CD4-positive, CD25-positive, alpha-beta regulatory T cell (primary cell): ENCODE measurements around the gene KDM4B. TPM values are rescaled to one million over a fixed set of nuclear protein-coding genes. Genes with fewer than 3 reads are reported as not detected.

Source experiments
- ATAC-seq, 2 donors: fragments of 150-1000 bp; cut with Tn5 transposase; one replicate each; pipeline ENCODE4 v1.10.0; 2021; ENCODE audit warnings: low read depth in 2 of 2, moderate number of reproducible peaks in 2 of 2, moderate library complexity in 1 of 2
- DNase-seq, 3 donors: peaks; one replicate each; pipeline versions ENCODE4 v3.0.0 to v3.0.0-alpha.2; 2012 to 2022; ENCODE audit warnings: mixed read lengths in 1 of 3
- H3K27ac ChIP-seq: one replicate; pipeline ENCODE4 v1.7.0; 2013; ENCODE audit warnings: mild to moderate bottlenecking, low read length; ENCODE audit not compliant: insufficient read depth, poor library complexity, severe bottlenecking
- H3K27me3 ChIP-seq: one replicate; pipeline ENCODE4 v1.7.0; 2013; ENCODE audit warnings: low read length; ENCODE audit not compliant: control insufficient read depth, insufficient read depth
- H3K36me3 ChIP-seq: one replicate; pipeline ENCODE4 v1.7.0; 2013; ENCODE audit warnings: mild to moderate bottlenecking, low read length, moderate library complexity; ENCODE audit not compliant: control insufficient read depth, insufficient read depth
- H3K4me1 ChIP-seq: 2 replicates; pipeline ENCODE4 v1.7.0; 2013; ENCODE audit warnings: mild to moderate bottlenecking, low read length; ENCODE audit not compliant: insufficient read depth, control insufficient read depth, poor library complexity, severe bottlenecking
- H3K4me3 ChIP-seq: one replicate; pipeline ENCODE4 v1.7.0; 2013; ENCODE audit warnings: low read depth, mild to moderate bottlenecking, low read length, moderate library complexity
- H3K9me3 ChIP-seq, 2 experiments: 1 replicate in 1 of 2; 2 replicates in 1 of 2; pipeline ENCODE4 v1.7.0; 2013; ENCODE audit warnings: low read length in 2 of 2, mild to moderate bottlenecking in 1 of 2, moderate library complexity in 1 of 2; ENCODE audit not compliant: control insufficient read depth in 2 of 2
- H3K27ac Mint-ChIP-seq, 3 donors: one replicate each; pipeline ENCODE4 v1.8.0; 2020 to 2022; ENCODE audit warnings: mild to moderate bottlenecking in 3 of 3, mixed read lengths in 3 of 3, moderate library complexity in 2 of 3
- H3K27me3 Mint-ChIP-seq: one replicate; pipeline ENCODE4 v1.8.0; 2022; ENCODE audit warnings: mild to moderate bottlenecking, mixed read lengths
- H3K36me3 Mint-ChIP-seq: one replicate; pipeline ENCODE4 v1.8.0; 2020; ENCODE audit warnings: mixed read lengths
- H3K4me1 Mint-ChIP-seq, 4 donors: one replicate each; pipeline ENCODE4 v1.8.0; 2020 to 2022; ENCODE audit warnings: mixed read lengths in 4 of 4, mild to moderate bottlenecking in 1 of 4
- H3K4me3 Mint-ChIP-seq, 4 donors: one replicate each; pipeline ENCODE4 v1.8.0; 2020 to 2022; ENCODE audit warnings: mild to moderate bottlenecking in 4 of 4, mixed read lengths in 4 of 4, moderate library complexity in 3 of 4
- H3K9me3 Mint-ChIP-seq, 7 donors: one replicate each; pipeline ENCODE4 v1.8.0; 2020 to 2022; ENCODE audit warnings: mixed read lengths in 7 of 7, mild to moderate bottlenecking in 3 of 7, moderate library complexity in 2 of 7
- polyA plus RNA-seq, 4 donors: library from polyadenylated mRNA; unstranded; fragments of 300-500 nt; fragmentation: Illumina TruSeq; gene quantifications; one replicate each; pipeline ENCODE4 v1.2.3, GENCODE V29; 2021
- total RNA-seq: library from RNA; stranded (reverse); gene quantifications from one replicate; pipeline ENCODE4 v1.2.3, GENCODE V29; 2022

The KDM4B gene
- total and polyA plus RNA-seq, 5 donors from 2014 or later = 6.3 to 70.0 (median 8.6) TPM

- H3K4me3 Mint-ChIP-seq = peak overlapping the region in 1 of 4 donors; percentile 71
- DNase-seq (no peak), ATAC-seq (peak in 1 of 2 donors; percentile 34)
- H3K27ac Mint-ChIP-seq = no peak overlapping the region
- no peak overlapping the region for H3K27ac ChIP-seq
- peaks cover 0 to 2% (median 0%) of the 10 kb centered on the region in 4 donors for H3K4me1 Mint-ChIP-seq
- H3K36me3 ChIP-seq = peaks cover 14% of the 10 kb centered on the region
- H3K27me3 ChIP-seq = no peaks in the 10 kb centered on the region
- peaks cover 5 to 12% of the 10 kb centered on the region in 2 experiments for H3K9me3 ChIP-seq
- H3K9me3 Mint-ChIP-seq = peaks cover 0 to 8% (median 0%) of the 10 kb centered on the region in 7 donors
- H3K4me1 ChIP-seq = no peaks in the 10 kb centered on the region
- H3K36me3 Mint-ChIP-seq = peaks cover 23% of the 10 kb centered on the region
- H3K27me3 Mint-ChIP-seq = no peaks in the 10 kb centered on the region
- H3K4me3 ChIP-seq = no peak overlapping the region
These were observed 88.9 kb downstream of the KDM4B start for GRCh38 chr19:5057860-5058259.

- no peak overlapping the region for H3K27ac ChIP-seq
- no peaks in the 10 kb centered on the region for H3K4me1 ChIP-seq
- H3K4me3 ChIP-seq = no peak overlapping the region
- Mint-ChIP-seq H3K36me3 (peaks cover 28% of the 10 kb centered on the region), H3K27ac (no peak overlapping the region), H3K4me1 (no peaks in the 10 kb centered on the region), H3K9me3 (peaks cover 0 to 8% (median 0%) of the 10 kb centered on the region in 7 donors), H3K4me3 (peak overlapping the region in 1 of 4 donors; percentile 5), H3K27me3 (no peaks in the 10 kb centered on the region)
- peaks cover 18% of the 10 kb centered on the region for H3K36me3 ChIP-seq
- H3K27me3 ChIP-seq = no peaks in the 10 kb centered on the region
- H3K9me3 ChIP-seq = peaks cover 7 to 18% of the 10 kb centered on the region in 2 experiments
- no peak for DNase-seq
- no peak for ATAC-seq
These were observed 89.8 kb downstream of the KDM4B start for GRCh38 chr19:5058521-5059212.

- Mint-ChIP-seq H3K4me3 (peak overlapping the region in 1 of 4 donors; percentile 5), H3K4me1 (no peaks in the 10 kb centered on the region), H3K27me3 (no peaks in the 10 kb centered on the region), H3K9me3 (peaks cover 0 to 8% (median 0%) of the 10 kb centered on the region in 7 donors), H3K36me3 (peaks cover 31% of the 10 kb centered on the region), H3K27ac (no peak overlapping the region)
- Histone ChIP-seq H3K27ac (no peak overlapping the region), H3K4me1 (no peaks in the 10 kb centered on the region), H3K27me3 (no peaks in the 10 kb centered on the region), H3K9me3 (peaks cover 7 to 18% of the 10 kb centered on the region in 2 experiments), H3K4me3 (no peak overlapping the region), H3K36me3 (peaks cover 18% of the 10 kb centered on the region)
- DNase-seq (no peak), ATAC-seq (no peak)
These were observed 90.3 kb downstream of the KDM4B start for GRCh38 chr19:5059213-5059574.

- peaks cover 16% of the 10 kb centered on the region for H3K36me3 ChIP-seq
- no peak overlapping the region for H3K4me3 Mint-ChIP-seq
- no peaks in the 10 kb centered on the region for H3K4me1 Mint-ChIP-seq
- ATAC-seq (no peak), DNase-seq (no peak)
- no peak overlapping the region for H3K27ac Mint-ChIP-seq
- H3K4me1 ChIP-seq = no peaks in the 10 kb centered on the region
- H3K27me3 Mint-ChIP-seq = no peaks in the 10 kb centered on the region
- peaks cover 31% of the 10 kb centered on the region for H3K36me3 Mint-ChIP-seq
- H3K9me3 Mint-ChIP-seq = peaks cover 0 to 8% (median 0%) of the 10 kb centered on the region in 7 donors
- no peaks in the 10 kb centered on the region for H3K27me3 ChIP-seq
- H3K27ac ChIP-seq = no peak overlapping the region
- H3K9me3 ChIP-seq = peaks cover 7 to 18% of the 10 kb centered on the region in 2 experiments
- no peak overlapping the region for H3K4me3 ChIP-seq
These were observed 90.9 kb downstream of the KDM4B start for GRCh38 chr19:5059793-5060192.

GRCh38 chr19:5062195-5062594 lies 93.3 kb downstream of the KDM4B start:
- H3K36me3 Mint-ChIP-seq = peaks cover 34% of the 10 kb centered on the region
- no peak overlapping the region for H3K27ac ChIP-seq
- H3K9me3 ChIP-seq = peaks cover 7 to 18% of the 10 kb centered on the region in 2 experiments
- H3K4me3 Mint-ChIP-seq = no peak overlapping the region
- peak overlapping the region in 1 of 3 donors; percentile 33 for H3K27ac Mint-ChIP-seq
- peaks cover 0 to 8% (median under 1%) of the 10 kb centered on the region in 7 donors for H3K9me3 Mint-ChIP-seq
- peaks cover 0 to 4% (median 0%) of the 10 kb centered on the region in 4 donors for H3K4me1 Mint-ChIP-seq
- H3K27me3 ChIP-seq = no peaks in the 10 kb centered on the region
- H3K36me3 ChIP-seq = peaks cover 15% of the 10 kb centered on the region
- no peaks in the 10 kb centered on the region for H3K4me1 ChIP-seq
- no peak overlapping the region for H3K4me3 ChIP-seq
- DNase-seq = no peak
- no peaks in the 10 kb centered on the region for H3K27me3 Mint-ChIP-seq
- no peak for ATAC-seq

GRCh38 chr19:5062799-5063198 lies 93.9 kb downstream of the KDM4B start:
- no peaks in the 10 kb centered on the region for H3K4me1 ChIP-seq
- no peaks in the 10 kb centered on the region for H3K27me3 Mint-ChIP-seq
- H3K4me3 Mint-ChIP-seq = no peak overlapping the region
- H3K9me3 Mint-ChIP-seq = peaks cover 0 to 8% (median 2%) of the 10 kb centered on the region in 7 donors
- no peak overlapping the region for H3K4me3 ChIP-seq
- H3K27ac ChIP-seq = no peak overlapping the region
- H3K36me3 ChIP-seq = peaks cover 15% of the 10 kb centered on the region
- no peaks in the 10 kb centered on the region for H3K27me3 ChIP-seq
- H3K4me1 Mint-ChIP-seq = peaks cover 0 to 4% (median 0%) of the 10 kb centered on the region in 4 donors
- peaks cover 28% of the 10 kb centered on the region for H3K36me3 Mint-ChIP-seq
- ATAC-seq = no peak
- no peak overlapping the region for H3K27ac Mint-ChIP-seq
- no peak for DNase-seq
- peaks cover 7 to 18% of the 10 kb centered on the region in 2 experiments for H3K9me3 ChIP-seq

- Mint-ChIP-seq H3K27me3 (no peaks in the 10 kb centered on the region), H3K9me3 (peaks cover 0 to 8% (median 2%) of the 10 kb centered on the region in 7 donors), H3K4me3 (no peak overlapping the region), H3K27ac (no peak overlapping the region), H3K36me3 (peaks cover 28% of the 10 kb centered on the region), H3K4me1 (peaks cover 0 to 4% (median 0%) of the 10 kb centered on the region in 4 donors)
- no peak overlapping the region for H3K27ac ChIP-seq
- ATAC-seq (no peak), DNase-seq (no peak)
- peaks cover 15% of the 10 kb centered on the region for H3K36me3 ChIP-seq
- peaks cover 7 to 18% of the 10 kb centered on the region in 2 experiments for H3K9me3 ChIP-seq
- H3K4me1 ChIP-seq = no peaks in the 10 kb centered on the region
- H3K4me3 ChIP-seq = no peak overlapping the region
- H3K27me3 ChIP-seq = no peaks in the 10 kb centered on the region
These were observed 95.1 kb downstream of the KDM4B start for GRCh38 chr19:5063873-5064645.
